Progenitor cell of endocrine pancreas (in vitro differentiated cells): ENCODE data around the gene APPL1. TPM values are rescaled to one million over a fixed set of nuclear protein-coding genes. Genes with fewer than 3 reads are reported as not detected.
A peak's percentile ranks its signal among the peaks of the same experiment; 100 is the strongest.

Experiments used
- DNase-seq: peaks from one replicate; pipeline ENCODE4 v3.0.0; 2021; ENCODE audit warnings: low spot score; ENCODE audit not compliant: unreplicated experiment
- H3K27ac Mint-ChIP-seq: 2 replicates; pipeline ENCODE4 v1.8.0; 2021; ENCODE audit warnings: mild to moderate bottlenecking, moderate library complexity, mixed read lengths
- H3K27me3 Mint-ChIP-seq: 2 replicates; pipeline ENCODE4 v1.8.0; 2021; ENCODE audit warnings: mixed read lengths
- H3K36me3 Mint-ChIP-seq: 2 replicates; pipeline ENCODE4 v1.8.0; 2022; ENCODE audit warnings: mixed read lengths; ENCODE audit not compliant: insufficient read depth
- H3K4me1 Mint-ChIP-seq: 2 replicates; pipeline ENCODE4 v1.8.0; 2021; ENCODE audit warnings: low read depth, mixed read lengths
- H3K4me3 Mint-ChIP-seq: 2 replicates; pipeline ENCODE4 v1.8.0; 2021; ENCODE audit warnings: low read depth, mild to moderate bottlenecking, moderate library complexity, mixed read lengths
- H3K9me3 Mint-ChIP-seq: 2 replicates; pipeline ENCODE4 v1.8.0; 2021; ENCODE audit warnings: low read depth, mixed read lengths
- total RNA-seq: library from RNA; stranded (reverse); gene quantifications from 2 replicates; pipeline ENCODE4 v1.2.1, GENCODE V29; 2021
- TF ChIP-seq, protein P1 (sequence below): fragments of 200-600 bp; sonication (generic); IDR thresholded peaks from one replicate; pipeline ENCODE4 v1.5.0; 2021; ENCODE audit warnings: antibody characterized with exemption, mild to moderate bottlenecking; ENCODE audit not compliant: unreplicated experiment

Gene APPL1
- total RNA-seq, 1 donor from 2014 or later = 37.3 TPM

DNA sequence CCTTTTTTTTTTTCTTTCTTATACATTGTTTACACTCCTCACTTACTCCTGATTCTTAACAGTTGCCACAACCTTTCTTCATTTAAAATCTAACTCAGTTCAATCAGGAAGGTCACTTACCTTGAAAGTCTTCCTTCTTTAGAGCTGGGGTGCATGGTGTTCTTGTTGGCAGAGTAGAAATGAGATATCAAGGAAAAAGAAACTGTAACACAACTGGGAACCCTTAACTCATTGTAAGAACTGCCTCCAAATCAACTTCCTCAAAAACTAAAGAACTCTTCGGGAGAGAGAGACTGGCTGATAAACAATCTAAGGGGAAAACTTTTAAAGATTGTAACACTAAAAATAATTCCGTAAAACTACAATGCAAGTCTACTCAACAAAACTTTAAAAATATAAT lies 1.4 kb upstream of the APPL1 start:
- TF ChIP-seq, protein P1, sequence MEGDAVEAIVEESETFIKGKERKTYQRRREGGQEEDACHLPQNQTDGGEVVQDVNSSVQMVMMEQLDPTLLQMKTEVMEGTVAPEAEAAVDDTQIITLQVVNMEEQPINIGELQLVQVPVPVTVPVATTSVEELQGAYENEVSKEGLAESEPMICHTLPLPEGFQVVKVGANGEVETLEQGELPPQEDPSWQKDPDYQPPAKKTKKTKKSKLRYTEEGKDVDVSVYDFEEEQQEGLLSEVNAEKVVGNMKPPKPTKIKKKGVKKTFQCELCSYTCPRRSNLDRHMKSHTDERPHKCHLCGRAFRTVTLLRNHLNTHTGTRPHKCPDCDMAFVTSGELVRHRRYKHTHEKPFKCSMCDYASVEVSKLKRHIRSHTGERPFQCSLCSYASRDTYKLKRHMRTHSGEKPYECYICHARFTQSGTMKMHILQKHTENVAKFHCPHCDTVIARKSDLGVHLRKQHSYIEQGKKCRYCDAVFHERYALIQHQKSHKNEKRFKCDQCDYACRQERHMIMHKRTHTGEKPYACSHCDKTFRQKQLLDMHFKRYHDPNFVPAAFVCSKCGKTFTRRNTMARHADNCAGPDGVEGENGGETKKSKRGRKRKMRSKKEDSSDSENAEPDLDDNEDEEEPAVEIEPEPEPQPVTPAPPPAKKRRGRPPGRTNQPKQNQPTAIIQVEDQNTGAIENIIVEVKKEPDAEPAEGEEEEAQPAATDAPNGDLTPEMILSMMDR = no peak
- peaks cover 19% of the 10 kb centered on the region for H3K4me1 Mint-ChIP-seq
- peak overlapping the region; percentile 15 for H3K27ac Mint-ChIP-seq
- no peaks in the 10 kb centered on the region for H3K27me3 Mint-ChIP-seq
- no peaks in the 10 kb centered on the region for H3K36me3 Mint-ChIP-seq
- DNase-seq = no peak
- H3K4me3 Mint-ChIP-seq = peak overlapping the region; percentile 45
- no peaks in the 10 kb centered on the region for H3K9me3 Mint-ChIP-seq

DNA sequence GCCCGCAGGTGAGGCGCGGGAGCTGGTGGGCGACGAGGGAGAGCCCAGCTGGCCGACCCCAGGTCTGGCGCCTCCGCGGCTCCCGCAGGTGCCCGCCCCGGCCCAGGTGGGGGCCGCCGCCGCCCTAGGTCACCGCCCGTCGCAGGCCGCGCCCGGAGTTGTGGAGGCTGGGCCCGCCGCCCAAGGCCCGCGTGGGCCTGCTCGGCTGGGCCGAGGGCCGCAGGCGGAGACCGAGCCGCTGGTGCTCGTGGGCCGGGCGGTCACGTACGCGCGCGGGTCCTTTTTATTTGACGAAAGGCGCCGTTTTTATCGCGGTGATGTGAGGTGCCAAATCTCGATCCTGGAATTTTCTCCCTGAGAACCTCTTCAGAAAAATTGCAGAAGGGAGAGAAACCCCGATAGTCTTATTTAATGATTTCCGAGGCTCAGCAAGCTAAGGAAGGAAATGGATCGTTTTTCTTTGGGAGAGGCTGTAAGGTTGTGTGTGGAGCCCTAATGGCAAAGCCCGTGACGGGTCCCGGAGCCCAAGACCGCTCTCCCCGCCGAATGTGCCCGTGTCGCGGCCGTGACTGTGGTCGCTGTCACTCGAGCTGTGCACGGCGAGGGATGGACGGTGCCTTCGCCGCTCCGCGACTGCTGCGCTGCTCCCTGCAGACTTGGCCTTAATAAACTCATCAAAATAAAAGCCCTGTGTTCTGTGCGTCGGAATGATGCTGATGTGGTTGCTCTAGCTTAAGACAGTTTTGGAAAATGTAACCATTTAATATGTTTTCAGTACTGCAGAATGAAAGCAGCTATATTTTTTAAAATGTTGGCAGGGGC lies 612 bp downstream of the APPL1 start:
- TF ChIP-seq, protein P1 = no peak
- H3K27me3 Mint-ChIP-seq = no peaks in the 10 kb centered on the region
- peaks cover 1% of the 10 kb centered on the region for H3K36me3 Mint-ChIP-seq
- H3K4me1 Mint-ChIP-seq = peaks cover 19% of the 10 kb centered on the region
- peak; percentile 20 for DNase-seq
- H3K4me3 Mint-ChIP-seq = peak overlapping the region; percentile 91
- no peaks in the 10 kb centered on the region for H3K9me3 Mint-ChIP-seq
- H3K27ac Mint-ChIP-seq = peak overlapping the region; percentile 89

GRCh38 chr3:57230006-57230405 lies 2.5 kb downstream of the APPL1 start:
- no peak for DNase-seq
- peak overlapping the region; percentile 21 for H3K4me3 Mint-ChIP-seq
- H3K36me3 Mint-ChIP-seq = peaks cover 1% of the 10 kb centered on the region
- no peak overlapping the region for H3K27ac Mint-ChIP-seq
- H3K4me1 Mint-ChIP-seq = peaks cover 19% of the 10 kb centered on the region
- no peaks in the 10 kb centered on the region for H3K9me3 Mint-ChIP-seq
- TF ChIP-seq, protein P1 = no peak
- H3K27me3 Mint-ChIP-seq = no peaks in the 10 kb centered on the region

DNA sequence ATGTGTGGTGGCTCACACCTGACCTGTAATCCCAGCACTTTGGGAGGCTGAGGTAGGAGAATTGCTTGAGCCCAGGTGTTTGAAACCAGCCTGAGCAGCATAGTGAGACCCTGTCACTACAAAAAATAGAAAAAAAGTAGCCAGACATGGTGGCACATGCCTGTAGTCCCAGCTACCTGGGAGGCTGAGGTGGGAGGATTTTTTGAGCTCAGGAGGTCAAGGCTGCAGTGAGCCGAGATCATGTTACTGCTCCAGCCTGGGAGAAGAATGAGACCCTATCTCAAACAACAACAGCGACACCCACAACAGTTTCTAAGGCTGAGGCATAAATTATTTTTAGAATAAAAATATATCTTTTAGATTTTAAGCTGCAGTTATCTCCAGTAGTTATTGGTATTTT lies 6.3 kb downstream of the APPL1 start:
- Mint-ChIP-seq H3K36me3 (peaks cover 7% of the 10 kb centered on the region), H3K27me3 (no peaks in the 10 kb centered on the region), H3K4me1 (peaks cover 6% of the 10 kb centered on the region), H3K27ac (no peak overlapping the region), H3K4me3 (no peak overlapping the region), H3K9me3 (no peaks in the 10 kb centered on the region)
- TF ChIP-seq, protein P1 = no peak
- DNase-seq = no peak

GRCh38 chr3:57234613-57235575 lies 7.4 kb downstream of the APPL1 start:
- H3K9me3 Mint-ChIP-seq = no peaks in the 10 kb centered on the region
- DNase-seq = no peak
- TF ChIP-seq, protein P1 = no peak
- no peaks in the 10 kb centered on the region for H3K4me1 Mint-ChIP-seq
- H3K36me3 Mint-ChIP-seq = peaks cover 11% of the 10 kb centered on the region
- H3K27me3 Mint-ChIP-seq = no peaks in the 10 kb centered on the region
- no peak overlapping the region for H3K27ac Mint-ChIP-seq
- H3K4me3 Mint-ChIP-seq = no peak overlapping the region
